GM19438 (cell line): ENCODE data around the gene SRBD1.
A peak's percentile ranks its signal among the peaks of the same experiment; 100 is the strongest.

Experiments
- ATAC-seq: cut with Tn5 transposase; IDR thresholded peaks from one replicate; pipeline ENCODE4 v1.9.1; 2021; ENCODE audit warnings: low read depth; ENCODE audit not compliant: unreplicated experiment

Gene SRBD1

DNA sequence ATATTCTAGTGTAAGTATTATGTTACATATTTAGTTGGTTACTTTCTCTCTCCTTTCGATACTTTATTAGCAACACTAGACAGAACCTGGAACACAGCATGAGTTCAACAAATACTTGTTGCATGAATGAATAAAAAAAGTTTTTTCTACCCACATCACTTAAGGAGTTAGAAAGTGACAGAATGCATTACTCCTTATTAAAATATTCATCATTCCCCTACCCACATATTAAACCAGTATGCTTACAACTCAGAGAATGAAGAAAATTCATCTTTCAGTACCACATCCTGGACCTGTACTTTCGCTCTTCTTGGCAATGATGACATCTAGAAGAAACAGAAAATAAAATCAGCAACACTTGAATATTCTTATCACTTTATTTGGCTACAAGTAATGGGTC is 6.0 kb downstream of the SRBD1 start:
- no peak for ATAC-seq

DNA sequence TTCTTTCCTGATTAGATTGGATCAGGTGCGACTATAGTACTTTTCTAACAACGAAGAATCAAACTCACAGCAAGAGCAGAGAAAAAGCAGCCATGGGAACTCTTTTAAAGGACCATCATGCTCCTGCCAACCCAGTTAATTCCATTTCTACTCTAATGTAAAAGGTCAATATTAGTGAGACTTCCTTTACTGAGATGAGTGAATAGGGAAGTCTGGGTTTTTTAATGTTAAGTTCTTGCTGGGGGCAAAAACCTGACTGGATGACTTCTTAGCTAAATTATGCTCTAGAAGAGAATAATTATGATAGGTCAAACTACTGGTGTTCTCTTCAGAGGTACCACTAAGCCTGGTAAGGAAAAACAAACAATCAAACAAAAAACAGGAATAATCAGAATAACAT is 8.4 kb downstream of the SRBD1 start:
- no peak for ATAC-seq

- no peak for ATAC-seq
These were observed 12.5 kb downstream of the SRBD1 start for GRCh38 chr2:45598545-45598944.

GRCh38 chr2:45596761-45597160 is 14.3 kb downstream of the SRBD1 start:
- ATAC-seq = no peak

DNA sequence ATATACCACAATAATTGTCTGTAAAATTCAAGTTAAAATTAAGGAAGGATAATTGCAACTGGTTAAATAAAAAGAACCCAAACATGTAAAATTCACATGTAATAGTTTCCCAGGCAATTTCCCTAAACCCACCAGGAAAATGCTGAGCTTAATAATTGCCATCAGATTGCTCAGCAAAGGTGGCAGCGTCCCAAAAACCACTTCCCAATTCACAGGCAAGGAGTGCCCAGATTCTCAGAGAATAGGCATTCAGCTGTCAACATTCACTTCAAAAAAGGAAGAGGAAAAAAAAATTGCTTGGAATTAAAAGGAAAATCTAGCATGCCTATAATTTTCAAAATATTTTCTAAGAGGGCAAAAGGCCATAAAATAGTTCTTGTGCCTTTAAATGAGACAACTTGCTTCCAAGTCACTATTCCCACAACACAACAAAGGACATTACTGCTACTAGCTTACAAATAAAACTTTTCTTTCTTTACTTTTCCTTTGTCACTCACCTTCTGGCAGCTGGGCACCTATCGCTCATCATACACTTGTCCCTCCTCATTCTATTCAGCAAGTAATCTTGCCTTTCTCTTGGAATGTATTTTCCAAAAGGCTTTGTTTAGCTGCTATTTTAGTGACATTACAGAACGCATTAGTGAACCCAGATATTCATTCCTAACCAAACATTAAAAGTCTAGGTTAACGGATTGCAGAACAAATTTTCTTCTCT is 15.2 kb downstream of the SRBD1 start:
- no peak for ATAC-seq

- no peak for ATAC-seq
These were observed 20.0 kb downstream of the SRBD1 start for GRCh38 chr2:45591073-45591472.

GRCh38 chr2:45588158-45588829 is 22.8 kb downstream of the SRBD1 start:
- no peak for ATAC-seq

GRCh38 chr2:45586600-45586999 is 24.5 kb downstream of the SRBD1 start:
- no peak for ATAC-seq

DNA sequence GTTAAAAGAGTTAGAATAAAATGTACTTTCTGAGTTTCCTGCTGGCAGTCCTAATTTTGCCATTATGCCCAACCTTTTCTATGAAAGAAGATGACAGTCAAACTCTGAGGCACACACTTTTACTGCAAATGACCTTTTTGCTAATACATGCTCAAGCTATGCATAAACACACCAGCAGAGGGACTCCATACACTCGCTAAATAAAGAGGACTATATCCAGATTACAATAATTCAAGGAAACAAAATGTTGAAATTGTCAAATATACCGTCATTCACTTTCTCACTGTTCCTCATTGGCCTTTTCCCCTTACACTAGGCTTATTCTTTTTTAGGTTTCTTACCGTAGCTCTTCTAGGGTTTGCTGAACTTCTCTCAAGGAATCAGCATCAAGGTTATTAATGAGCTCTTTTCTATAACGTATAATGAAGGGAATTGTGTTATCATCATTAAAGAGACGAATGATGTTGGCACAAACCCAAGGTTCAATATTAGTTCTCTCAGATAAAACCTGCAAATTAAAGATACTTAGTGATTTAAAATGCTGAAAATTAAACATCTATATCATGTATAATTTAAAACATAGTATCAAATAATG is 25.7 kb downstream of the SRBD1 start:
- ATAC-seq = no peak

GRCh38 chr2:45583977-45584376 is 27.1 kb downstream of the SRBD1 start:
- ATAC-seq = no peak

DNA sequence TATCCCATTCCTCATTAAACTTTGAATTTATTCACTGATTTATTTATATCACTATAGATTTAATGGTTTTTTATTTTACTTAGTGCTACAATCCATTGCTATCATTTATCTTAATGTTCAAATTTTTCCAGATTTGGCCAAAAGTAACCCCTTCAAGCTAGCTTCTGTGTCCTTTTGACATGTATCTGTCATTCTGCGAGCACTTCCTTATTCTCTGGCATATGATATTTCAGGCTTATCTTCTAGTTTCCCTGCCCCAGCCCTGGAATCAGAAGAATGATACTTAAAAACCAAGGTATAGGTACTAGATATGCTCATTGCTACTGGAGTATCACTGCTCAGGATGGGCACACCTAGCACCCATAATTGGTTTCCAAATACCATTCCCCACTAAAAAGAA is 28.5 kb downstream of the SRBD1 start:
- ATAC-seq = no peak

- no peak for ATAC-seq
These were observed 32.8 kb downstream of the SRBD1 start for GRCh38 chr2:45578056-45578843.

DNA sequence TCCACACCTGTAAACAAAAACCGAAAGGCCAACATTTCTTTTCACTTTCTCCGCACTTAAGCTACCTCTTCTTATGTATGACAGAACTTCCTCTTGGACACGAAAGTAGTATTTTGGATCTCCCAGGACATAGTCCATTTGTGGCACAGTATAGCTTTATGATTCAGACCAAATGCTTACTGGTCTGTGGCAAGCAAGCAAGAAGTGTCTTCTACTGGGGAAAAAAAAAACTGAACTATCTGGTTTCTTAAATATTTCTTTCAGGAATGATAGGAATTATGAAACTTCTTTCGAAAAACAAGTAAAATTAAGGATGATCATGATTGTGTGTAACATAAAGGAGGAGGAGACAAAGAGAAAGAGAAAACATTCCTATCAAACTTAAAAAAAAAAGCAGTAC is 33.6 kb downstream of the SRBD1 start:
- ATAC-seq = no peak

- no peak for ATAC-seq
These were observed 35.2 kb downstream of the SRBD1 start for GRCh38 chr2:45575881-45576280.

DNA sequence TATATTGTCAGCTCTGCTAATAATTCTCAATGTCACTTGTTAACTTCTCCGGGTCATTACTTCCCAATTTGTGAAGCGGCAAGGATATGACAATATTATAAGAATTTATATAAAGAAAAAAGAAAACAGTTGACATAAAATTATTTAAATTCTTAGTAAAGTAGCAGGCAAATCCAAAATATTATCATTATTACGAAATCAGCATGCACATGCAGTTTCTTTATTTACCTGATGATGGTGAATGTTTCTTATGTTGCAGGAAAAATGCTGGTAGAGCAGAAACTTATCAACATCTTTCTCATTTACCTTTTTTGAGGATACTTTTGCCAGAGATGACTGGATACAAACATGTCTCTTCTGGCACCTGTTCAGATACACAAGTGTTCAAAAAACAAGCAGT is 38.1 kb downstream of the SRBD1 start:
- ATAC-seq = no peak

GRCh38 chr2:45571940-45572339 is 39.1 kb downstream of the SRBD1 start:
- no peak for ATAC-seq

DNA sequence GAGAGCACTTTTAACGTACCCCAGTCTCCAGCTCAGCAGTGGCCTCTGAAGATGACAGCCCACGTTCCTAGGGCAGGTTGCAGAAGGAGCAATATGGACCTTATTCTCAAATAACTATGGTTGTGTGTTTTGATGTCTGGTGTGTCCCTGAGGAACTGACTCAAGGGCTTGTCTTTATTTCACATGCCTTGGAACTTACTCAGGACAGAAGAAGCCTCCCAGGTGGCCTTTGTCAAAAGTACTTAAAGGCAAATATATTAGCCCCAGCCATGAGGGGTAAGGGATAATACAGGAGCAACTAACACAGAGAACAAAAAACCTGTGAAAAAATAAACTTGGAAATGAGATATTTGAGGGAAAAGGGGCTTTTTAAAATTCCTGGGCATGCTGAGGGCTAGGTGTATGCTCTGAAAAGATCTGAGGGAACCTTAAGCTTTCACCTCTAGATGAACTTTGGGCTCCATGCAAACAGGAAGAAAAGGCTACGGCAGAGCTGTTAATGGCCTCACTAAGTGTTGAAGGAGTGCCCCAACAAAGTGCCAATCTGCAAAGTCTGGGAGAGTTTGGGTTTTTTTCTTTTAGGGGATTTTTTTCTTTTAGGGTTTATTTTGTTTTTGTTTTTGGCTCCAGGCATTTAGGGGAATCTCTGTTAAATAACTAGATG is 40.3 kb downstream of the SRBD1 start:
- ATAC-seq = no peak

DNA sequence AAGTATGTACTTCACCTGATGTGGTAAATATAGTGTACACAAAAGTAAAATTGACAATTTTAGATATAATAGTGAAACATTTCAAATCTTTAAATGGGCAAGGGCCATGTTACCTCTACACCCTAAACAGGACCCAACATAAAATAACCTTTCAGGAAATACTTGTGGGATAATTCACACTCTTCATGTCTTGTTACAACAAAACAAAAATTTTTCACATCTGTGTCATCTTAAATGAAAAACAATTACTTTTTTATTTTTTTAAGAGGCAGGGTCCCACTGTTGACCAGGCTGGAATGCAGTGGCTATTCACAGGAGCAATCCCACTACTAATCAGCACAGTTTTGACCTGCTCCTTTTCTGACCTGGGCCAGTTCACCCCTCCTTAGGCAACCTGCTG is 42.1 kb downstream of the SRBD1 start:
- no peak for ATAC-seq

DNA sequence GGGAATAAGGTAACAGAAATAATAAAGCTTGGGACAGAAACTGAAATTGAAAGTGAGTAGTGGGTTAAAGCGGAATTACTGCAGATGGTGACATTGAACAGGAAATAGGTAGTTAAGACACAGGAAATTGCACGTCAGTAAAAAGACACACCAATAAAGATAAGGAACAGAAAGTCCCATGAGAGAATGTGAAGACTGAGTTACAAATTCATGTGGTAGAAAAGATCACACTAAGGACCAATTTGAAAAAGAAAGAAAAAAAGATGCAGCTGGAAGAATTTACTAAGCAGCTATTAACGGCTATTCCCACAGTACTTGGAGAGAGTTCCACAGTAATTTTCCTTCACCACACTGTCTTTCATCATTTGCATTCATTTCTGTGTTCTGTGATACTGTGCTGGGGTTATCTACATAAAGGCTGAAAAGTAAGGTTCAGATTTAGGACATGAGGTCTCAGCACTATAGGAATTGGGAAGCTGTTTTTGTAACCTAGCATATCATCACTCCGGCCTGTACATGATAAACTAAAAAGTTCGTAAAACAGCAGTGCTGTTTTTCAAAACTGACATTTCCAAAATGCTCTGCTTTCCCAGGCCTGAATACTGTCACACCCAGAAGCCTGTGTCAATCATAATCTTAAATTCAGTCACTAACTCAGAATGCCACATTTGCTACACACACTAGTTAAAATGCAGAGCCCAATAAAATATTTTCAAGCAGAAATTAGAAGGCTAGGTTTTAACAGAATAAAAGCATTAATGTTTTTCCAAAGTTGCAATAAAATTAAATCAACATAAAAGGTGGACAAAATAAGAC is 42.9 kb downstream of the SRBD1 start:
- ATAC-seq = peak; percentile 97
